ENCODE data around the gene FFAR4.
"Not testable (repeated sequence)": the region's sequence is repeated elsewhere in the genome, so short reads cannot be mapped to it uniquely, and the experiment has no call there.

DNA sequence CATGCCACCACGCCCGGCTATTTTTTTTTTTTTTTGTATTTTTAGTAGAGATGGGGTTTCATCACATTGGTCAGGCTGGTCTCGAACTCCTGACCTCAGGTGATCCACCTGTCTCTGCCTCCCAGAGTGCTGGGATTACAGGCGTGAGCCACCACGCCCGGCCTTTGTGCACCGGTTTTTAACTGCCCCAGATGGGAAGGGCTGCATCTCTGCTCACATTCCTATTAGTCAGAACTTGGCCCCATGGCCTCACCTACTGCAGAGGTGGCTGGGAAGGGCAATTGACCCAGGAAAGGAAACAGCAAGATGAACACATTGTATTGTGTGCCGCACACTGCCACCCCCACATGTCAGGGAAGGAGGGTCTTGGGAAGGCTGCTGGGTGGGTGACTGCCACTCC lies 19.5 kb upstream of the FFAR4 start:
- not testable (repeated sequence) for TF ChIP-seq SP1 (IDR thresholded peaks at IDR 0.05); ZNF384 (IDR thresholded peaks at IDR 0.05); SUZ12 (IDR thresholded peaks at IDR 0.05); HDGF (IDR thresholded peaks at IDR 0.05; ENCODE audit: borderline replicate concordance); TARDBP (IDR thresholded peaks at IDR 0.05); FOXK2 (IDR thresholded peaks at IDR 0.05); FOXA1 (IDR thresholded peaks at IDR 0.05); ELF4 (IDR thresholded peaks at IDR 0.05); BHLHE40 (IDR thresholded peaks at IDR 0.05; ENCODE audit: borderline replicate concordance); NFRKB (IDR thresholded peaks at IDR 0.05); ARNT (IDR thresholded peaks at IDR 0.05); FOXM1 (IDR thresholded peaks at IDR 0.05; ENCODE audit: borderline replicate concordance)
